ENCODE results near the gene NETO2. TPM values are rescaled to one million over a fixed set of nuclear protein-coding genes. Genes with fewer than 3 reads are reported as not detected.

NETO2 gene
- polyA plus RNA-seq, 4 donors, result 29.7 to 34.7 (median 30.2) TPM

DNA sequence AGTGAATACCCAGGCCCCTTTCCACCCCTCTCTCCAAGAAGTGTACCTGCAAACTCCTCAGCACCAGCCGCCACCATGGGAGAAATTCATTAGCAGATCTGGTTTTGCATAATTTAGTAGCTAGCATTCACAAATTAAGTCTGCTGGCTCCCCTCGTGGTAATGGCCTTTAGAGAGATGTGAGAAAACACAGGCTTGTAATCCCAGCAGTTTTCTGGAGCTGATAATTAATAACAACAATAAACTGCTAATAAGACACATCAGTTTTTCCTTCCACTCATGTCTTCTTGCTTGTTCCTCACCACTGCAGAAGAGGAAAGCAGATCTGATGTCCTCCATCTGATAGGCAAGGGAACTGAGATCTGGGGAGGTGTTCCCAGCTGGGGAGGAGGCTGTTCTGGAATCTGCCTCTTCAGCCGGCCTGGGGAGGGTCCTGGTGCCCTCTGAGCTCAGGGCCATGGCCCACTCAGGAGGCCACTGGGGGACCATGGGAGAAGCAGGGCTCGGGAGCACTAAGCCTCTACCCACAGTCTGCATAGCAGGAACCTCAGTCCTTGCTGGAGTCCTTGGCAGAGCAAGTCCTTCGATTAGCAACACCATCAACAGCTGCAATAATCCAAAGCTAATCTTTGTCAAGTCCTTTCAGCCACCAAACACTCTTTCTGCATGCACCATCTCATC, 96.1 kb downstream of the NETO2 start:
- no peak for DNase-seq (ENCODE audit: low read depth in 4 of 4, low spot score in 3 of 4)

DNA sequence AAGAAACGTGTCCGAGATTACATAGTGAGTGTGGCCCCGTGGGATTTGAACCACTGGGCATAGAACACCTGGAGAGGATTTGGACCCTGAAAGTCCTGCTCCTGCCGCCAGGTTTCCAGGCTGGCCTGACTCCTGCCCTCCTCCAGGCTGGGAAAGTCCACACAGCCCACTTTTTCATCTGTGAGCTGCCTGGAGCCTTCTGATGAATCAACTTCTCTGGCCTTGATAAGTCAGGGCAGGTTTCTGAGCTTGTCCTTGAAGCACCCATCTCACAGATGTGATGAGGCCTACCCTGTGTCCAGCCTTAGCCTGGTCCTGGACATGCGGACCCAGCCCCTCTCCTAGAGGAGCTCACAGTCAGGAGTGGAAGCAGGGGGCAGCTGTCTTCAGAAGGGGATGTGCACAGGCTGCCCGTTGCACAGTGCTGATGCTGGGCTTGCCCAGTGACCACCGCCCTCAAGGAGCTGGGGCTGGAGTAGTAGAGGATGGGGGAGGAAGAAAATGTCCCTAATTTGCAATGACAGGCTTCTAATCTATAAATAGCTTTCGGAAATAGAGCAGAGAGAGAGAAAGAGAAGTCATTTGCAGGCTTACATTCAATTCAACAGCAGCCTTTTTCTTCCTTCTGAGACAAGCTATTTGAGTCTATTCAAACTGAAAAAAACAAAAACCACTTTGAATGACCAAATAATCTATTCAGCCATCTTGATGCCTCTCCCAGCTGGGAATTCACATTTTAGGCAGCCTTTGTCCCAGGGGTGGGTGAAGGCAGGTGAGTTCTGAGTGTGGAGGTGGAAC, 96.8 kb downstream of the NETO2 start:
- DNase-seq (ENCODE audit: low read depth in 4 of 4, low spot score in 3 of 4), result no peak

DNA sequence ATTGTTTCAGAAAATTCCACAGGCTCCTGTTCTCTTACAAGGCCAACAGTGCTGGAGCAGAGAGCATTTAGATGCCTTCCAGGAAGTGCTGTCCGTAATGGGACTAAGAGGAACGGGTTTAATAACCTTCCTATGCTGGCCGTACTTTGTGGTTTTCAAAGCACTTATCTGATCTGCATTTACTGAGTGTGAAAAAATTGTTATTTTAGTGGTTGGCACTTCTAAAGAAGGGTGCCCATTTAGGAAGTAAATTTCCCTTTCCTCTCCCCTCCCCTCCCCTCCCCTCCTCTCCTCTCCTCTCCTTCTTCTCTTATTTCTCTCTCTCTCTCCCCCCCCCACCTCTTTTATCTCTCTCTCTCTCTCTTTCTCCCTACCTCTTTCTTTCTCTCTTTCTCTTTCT, 98.3 kb downstream of the NETO2 start:
- no peak for DNase-seq (ENCODE audit: low read depth in 4 of 4, low spot score in 3 of 4)

DNA sequence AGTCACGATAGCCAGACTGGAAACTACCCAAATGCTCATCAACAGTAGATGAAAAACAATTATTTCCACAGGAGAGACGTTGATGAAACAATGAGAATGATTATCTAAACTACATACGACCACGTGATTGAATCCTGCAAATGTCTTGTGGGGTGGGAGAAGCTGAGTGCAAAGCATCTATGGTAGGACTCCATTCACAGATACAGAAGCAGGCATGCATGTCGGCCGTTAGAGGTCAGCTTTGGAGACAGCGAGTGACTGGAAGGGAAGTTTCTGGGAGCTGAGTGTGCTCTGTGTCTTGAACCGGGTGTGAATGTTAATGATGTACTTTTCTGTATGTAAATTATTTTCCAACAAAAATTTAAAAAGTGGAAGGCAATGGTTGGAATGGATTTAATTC, 98.7 kb downstream of the NETO2 start:
- peak in 1 of 4 donors; percentile 16 for DNase-seq (ENCODE audit: low read depth in 4 of 4, low spot score in 3 of 4)

DNA sequence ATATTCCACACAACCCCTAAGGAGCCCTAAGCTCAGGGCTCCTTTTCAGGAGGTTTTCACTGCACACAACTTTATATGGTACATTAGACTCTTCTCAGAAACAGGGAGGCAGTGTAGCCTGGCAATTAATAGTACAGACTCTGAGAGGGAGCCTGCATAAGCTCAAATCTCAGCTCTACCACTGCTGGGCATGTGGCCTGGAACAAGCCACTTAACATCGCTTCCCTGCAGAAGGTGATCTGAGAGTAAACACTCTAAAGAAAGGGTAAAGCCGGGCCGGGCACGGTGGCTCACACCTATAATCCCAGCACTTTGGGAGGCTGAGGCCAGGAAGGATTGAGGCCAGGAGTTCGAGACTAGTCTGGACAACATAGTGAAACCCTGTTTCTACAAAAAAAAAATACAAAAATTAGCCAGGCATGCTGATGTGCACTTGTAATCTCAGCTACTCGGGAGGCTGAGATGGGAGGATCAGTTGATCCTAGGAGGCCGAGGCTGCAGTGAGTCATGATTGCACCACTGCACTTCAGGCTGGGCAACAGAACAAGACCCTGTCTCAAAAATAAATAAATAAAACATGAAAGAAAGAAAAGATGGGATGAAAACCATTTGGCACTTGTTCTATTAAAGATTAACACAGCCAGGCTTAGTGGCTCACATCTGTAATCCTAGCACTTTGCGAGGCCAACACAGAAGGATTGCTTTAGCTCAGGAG, 99.6 kb downstream of the NETO2 start:
- DNase-seq (ENCODE audit: low read depth in 4 of 4, low spot score in 3 of 4), result no peak

DNA sequence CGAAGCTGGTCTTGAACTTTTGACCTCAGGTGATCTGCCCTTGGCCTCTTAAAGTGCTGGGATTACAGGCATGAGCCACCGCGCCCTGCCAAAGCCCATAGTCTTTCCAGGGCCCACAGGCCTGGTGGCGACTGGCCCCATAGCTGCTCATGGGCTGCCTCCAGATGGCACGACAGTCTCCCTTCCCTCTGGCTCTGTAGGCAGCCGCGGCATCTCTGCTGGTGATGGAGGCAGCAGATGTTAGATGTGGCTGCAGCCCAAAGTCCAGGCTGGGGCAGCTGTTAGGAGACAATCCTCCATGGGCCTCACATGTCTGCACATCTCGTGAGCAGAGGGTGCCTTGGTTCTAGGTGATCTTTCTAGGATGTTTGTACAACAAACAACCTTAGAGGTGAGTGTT, 100.5 kb downstream of the NETO2 start:
- no peak for DNase-seq (ENCODE audit: low read depth in 4 of 4, low spot score in 3 of 4)

DNA sequence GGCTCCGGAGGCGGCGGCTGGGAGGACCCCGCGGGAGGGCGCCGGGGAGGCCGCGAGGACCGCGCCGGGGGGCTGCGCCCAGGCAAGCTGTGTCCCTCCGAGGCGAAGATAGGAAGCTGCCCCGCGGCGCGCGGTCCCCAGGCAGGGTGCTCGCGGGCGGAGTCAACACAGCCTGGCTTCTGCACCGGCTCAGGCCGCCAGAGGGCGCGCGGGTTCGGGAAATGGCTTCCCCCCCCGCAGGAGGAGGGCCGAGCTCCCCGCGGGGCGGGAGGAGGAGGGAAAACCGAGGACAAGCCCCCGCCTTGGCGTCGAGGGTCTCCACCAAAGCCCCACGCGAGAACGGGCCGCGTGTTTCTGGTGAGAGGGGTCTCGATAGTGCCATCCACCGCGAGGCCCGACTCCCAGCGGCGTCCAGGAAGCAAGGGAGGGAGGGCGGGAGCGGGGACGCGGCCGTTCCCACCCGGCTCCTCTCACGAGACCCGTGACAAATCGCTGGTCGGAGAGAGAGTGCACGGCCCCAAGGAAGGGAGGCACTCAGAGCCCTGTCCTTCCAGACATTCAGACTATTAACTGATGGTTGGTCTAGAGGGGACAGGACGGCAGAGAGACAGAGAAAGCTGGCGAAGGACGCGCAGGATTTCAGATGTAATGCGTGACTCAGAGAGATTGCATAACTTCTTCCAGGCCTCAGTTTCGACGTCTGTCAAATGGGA, 105.8 kb downstream of the NETO2 start:
- DNase-seq (ENCODE audit: low read depth in 4 of 4, low spot score in 3 of 4), result peak; percentile 53 to 77 (median 60)

DNA sequence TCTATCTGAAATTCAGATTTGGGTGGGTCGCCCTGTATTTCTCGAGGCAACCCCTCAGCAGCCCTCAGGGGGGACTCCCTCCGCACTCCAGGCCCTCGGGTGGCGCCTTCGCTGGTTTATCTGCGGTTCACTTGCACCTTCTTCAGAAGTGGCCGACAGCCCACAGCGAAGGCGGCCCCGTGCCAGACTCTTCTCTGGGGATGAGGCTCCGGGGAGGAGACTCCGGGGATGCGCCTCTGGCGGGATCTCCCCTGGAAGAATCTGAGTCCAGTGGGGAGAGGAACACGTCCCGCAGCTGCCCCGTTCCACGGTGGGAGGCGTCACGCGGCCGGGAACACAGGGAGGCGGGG, 106.4 kb downstream of the NETO2 start:
- DNase-seq (ENCODE audit: low read depth in 4 of 4, low spot score in 3 of 4), result no peak

DNA sequence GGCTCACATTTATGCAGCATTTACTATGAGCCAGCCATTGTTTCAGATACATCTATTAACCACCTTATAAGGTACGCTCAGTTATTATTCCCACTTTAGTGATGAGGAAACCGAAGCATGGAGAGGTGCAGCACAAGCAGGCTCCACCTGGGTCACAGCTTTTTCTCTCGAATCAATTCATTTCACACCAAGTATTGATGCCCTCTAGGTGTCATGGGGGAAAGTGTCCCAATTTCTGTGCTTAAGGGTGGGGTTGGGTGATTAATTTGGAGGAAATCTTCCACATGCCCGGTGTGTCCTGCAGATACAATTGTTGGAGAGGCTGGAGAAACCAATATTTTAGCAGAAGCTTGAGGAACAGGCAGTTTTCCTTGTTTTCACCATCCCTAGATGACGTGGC, 107.5 kb downstream of the NETO2 start:
- no peak for DNase-seq (ENCODE audit: low read depth in 4 of 4, low spot score in 3 of 4)

DNA sequence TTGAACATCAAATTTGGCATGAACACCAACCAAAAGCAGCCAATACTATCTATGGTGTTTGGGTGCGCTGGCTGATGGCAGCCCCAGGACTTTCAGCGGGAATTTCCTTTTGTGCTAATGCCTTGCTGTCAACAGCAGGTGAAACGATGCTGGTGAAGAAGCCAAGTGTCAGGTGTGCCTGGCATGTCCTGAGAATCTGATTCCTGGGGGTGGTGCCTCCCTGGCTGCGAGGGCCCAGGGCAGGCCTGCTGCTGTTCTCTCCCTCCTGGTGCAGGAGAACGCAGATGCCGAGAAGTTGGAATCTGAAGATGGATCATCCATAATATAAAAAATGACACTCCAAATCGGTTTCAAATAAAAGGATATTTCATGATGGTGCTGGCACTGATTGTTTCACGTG, 108.3 kb downstream of the NETO2 start:
- no peak for DNase-seq (ENCODE audit: low read depth in 4 of 4, low spot score in 3 of 4)

DNA sequence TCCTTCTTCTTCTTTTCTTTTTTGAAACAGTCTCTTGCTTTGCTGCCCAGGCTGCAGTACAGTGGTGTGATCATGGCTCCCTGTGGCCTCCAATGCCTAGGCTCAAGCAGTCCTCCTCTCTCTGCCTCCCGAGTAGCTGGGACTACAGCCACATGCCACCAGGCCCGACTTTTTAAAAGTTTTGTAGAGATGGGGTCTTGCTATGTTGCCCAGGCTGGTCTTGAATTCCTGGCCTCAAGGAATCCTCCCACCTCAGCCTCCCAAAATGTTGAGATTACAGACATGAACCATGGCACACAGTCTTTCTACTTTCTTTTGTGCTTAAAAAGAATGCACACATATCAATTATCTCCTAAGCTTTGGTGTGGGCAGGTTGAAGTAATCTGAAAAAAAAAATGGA, 109.3 kb downstream of the NETO2 start:
- DNase-seq (ENCODE audit: low read depth in 4 of 4, low spot score in 3 of 4), result no peak

DNA sequence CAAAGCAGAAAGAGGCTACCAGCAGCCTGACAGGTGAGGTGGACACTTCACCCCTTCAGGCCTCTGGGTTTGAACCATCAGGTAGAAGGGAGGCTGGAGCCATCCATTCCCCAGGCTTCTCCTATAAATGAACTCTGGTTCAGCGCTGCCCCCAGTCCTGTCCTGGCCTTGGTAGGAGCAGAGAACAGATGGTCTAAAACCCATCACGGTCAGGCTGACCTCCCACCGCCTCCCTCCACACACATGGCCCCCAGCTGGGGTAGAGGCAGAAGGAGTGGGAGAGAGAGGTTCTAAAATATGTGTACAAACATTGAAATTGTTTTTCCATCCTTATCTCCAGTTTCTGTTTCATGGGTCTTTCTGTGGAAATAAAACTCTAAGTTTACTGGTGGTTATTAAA, 110.6 kb downstream of the NETO2 start:
- DNase-seq (ENCODE audit: low read depth in 4 of 4, low spot score in 3 of 4), result no peak

DNA sequence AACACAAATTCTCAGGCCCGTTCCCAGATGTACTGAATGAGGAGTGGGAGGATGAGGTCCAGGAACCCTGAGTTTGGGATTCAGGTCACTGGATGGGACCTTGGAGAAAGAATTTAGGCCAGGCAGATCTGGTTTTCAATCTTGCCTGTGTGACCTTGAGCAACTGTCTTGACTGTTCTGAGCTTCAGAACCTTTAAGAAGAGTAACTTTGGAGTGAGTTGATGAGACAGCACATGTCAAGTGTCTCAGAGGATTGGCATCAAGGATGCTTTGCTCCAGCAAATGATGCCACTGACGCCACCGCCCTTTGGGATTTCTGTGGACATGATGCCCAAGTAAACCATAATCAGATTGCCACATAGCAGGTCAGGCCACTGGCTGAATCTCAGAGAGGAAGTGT, 114.0 kb downstream of the NETO2 start:
- no peak for DNase-seq (ENCODE audit: low read depth in 4 of 4, low spot score in 3 of 4)

DNA sequence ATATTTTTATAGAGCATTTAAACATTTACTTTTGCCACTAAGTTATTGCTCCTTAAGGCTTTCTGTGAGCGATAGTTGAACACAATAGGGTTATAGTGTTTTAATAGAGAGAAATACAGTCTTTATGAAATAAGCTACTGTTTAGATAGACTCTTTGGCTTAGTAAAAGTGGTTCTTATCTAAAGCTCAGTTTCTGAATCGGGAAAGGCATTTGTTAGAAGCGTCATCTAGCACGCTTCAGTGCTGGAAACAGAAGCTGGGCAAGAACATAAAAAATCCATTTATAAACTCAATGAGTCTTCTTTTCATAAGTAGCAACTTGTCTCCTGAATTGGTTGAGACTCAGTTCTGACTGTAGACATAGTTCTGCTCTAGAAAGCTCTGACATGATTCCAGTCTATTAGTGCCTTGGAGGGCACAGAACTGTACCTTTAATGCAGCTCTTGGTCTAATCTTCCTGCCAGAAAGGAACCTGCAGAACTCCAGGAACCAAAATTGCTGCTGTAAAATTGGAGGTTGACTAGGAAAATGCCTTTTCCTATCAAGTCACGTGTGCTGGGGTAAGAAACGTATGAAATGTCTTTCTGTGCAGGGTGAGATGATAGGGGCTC, 114.9 kb downstream of the NETO2 start:
- DNase-seq (ENCODE audit: low read depth in 4 of 4, low spot score in 3 of 4), result no peak

Other genes starting within 250 kb of the NETO2 start
- gene DNAJA2, start 170.3 kb downstream of the NETO2 start, polyA plus RNA-seq (ENCODE audit: insufficient read length in 4 of 4), result 10 to 100 TPM; 79.4 to 94.4 (median 92.0) TPM

All from right renal pelvis (tissue), 4 donors.